HG02970 (cell line): ENCODE results near the gene PKM.
A peak's percentile ranks its signal among the peaks of the same experiment; 100 is the strongest.

Source experiments
- ATAC-seq: cut with Tn5 transposase; IDR thresholded peaks from one replicate; pipeline ENCODE4 v1.9.1; 2021; ENCODE audit warnings: mild to moderate bottlenecking, moderate library complexity, moderate number of reproducible peaks; ENCODE audit not compliant: unreplicated experiment, low FRiP score

PKM gene

DNA sequence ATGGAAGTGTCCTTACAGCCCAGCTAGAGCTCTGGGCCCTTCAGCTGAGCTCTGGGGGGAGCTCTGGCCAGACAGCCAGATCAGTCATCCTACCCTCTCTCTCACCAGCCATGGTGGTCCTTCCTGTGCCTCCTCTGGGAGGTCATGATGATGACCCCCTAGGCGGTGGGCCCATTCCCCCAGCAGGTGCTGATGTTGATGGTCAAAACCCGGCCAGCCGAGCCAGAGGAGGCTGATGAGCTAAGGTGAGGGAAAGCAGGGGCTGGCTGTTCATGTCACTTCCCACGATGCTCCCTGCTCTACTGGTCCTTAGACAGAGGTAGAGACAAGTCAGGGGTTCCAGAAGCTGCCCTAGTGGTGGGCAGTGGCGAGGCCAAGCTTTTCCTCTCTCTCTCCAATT is 68.4 kb downstream of the PKM start:
- no peak for ATAC-seq

DNA sequence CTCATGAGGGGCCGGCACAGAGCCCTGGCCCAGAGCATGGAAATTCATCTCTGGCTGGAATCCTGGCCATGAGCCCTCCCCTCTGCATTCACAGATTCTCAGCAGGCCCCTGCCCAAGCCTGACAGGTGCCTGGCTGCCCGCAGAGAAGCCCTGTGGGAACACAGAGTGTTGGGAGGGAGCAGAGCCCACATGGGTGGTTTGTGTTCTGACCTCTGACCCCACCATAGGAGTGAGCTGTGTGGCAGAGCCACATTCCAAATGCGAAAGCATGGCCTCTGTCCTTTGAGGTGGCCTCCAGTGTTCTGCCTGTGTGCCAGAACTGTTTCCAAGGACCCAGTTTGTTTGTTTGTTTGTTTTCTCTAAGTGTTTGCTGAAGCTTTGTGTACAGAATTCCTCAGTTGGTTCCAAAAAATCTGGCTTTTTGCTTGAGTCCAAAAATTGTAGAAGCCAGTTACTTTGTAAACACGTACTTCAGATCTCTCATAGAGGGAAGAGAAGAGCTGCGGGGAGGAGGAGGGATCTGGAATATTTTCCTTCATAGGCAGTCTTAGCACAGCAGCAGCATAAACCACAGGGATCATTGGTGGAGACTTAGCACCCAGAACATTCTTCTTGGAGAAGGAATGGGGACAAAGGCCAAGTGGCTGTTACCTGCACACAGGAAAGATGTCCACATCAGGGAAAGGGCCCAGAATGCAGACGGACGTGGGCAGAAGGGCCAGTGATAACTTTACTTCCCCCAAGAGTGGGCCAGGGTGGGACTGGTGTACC is 69.4 kb downstream of the PKM start:
- no peak for ATAC-seq

DNA sequence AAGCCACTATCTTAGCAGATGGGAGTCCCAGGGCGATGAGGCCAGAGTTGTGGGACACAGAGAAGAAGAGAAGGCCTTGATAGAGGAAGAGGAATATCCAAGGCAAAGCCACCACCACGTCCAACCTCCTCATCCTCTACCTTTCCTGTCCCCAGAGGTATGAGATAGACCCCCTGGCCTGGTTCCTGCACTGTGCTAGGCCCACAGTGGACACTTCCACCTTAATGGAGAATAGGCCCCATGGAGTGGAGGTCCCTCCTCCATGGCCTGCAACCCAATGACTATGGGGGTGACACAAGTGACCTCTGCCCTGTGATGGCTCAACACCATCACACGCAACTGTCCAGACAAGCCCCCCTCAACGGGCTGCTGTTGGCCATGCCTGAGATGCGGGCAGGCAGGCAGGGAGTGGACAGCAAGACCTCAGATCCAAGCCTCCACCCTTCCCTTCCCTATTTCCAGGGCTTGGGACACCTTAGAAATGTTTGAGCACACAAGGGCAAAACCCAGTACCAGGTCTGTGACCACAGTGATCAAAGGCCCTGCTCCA is 70.2 kb downstream of the PKM start:
- no peak for ATAC-seq

DNA sequence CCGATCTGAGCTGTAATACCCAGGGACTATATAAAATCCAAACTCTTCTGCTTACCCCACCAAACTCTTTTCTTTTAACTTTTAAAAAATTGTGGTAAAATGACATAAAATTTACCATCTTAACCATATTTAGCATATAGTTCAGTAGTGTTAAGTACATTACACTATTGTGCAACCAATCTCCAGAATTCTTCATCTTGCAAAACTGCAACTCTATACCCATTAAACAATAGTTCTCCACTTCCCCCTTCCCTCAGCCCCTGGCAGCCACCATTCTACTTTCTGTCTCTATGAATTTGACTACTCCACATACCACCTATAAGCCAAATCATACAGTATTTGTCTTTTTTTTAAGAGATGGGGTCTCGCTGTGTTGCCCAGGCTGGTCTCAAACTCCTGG is 74.1 kb downstream of the PKM start:
- ATAC-seq = no peak

DNA sequence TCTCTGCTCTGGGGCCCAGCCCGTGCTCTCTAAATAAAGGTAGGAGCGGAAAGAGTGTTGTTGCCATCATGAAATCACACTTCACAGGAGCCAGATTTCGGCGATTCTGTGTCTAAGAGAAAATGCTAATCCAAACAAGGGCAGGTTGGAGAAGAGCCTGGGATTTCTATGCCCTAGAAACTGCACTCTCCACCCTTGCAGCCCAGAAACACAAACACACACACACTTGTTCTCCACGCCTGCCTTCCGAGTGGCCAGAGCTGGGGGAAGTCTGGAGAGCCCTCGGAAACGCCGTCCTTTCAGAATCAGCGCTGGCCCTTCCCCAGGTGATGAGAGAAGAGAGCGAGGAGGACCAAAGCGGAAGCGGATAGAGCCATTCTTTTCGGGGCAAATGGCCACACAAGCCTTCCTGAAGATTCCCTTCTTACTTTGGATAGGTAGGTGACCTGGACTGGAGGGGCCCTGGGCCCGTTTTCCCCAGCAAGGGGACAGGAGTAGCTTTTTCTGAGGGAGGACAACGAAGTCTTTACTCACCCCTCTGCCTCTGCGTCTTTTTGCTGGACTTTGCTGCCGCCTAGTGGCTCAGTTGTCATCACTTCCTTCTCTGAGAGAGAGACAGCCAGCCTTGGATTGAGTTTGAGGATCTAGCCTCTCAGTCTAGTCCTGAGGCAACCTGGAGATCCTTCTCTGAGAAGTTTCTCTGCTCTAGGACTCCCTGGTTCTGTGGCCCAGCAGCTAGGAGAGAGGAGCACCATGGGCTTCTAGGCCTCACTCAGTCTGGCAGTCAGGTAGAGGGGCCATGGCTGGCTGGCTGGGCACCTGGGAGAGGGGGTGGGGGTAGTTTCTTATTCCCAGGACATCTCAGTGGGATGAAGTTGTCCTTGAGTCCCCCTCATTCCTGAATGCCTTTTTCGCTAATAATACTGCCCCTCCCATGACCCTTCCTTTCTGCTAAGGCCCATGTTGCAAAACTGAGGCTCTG is 75.1 kb downstream of the PKM start:
- peak; percentile 75 for ATAC-seq

DNA sequence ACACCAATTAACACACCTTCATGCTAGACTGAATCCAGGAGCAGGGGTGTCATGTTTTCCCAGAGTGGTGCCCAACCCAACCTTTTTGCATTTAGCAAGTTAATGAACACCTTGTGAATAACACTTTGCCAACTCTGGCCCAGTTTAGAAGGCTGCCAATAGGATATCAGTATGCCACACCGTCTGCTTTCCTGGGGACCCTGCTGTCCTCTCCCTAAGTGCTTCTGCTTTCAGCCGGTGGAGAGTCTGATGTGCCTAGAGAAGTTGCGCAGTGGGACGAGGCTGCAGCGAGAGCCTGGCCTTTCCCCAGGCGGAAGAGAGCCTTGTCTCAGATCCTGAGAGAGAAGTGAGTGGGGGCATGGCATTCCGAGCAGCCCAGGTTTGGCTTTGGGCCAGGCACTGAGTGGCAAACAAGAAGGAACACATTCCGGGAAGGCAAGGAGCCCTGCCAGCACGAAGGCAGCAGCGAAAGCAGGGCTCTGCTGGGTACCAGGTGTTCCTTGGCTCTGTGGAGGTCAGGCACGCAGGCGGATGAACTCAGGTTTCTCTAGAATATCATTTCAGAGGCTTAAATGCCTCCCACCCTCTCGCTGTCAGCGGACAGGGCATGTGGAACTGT is 75.9 kb downstream of the PKM start:
- no peak for ATAC-seq

DNA sequence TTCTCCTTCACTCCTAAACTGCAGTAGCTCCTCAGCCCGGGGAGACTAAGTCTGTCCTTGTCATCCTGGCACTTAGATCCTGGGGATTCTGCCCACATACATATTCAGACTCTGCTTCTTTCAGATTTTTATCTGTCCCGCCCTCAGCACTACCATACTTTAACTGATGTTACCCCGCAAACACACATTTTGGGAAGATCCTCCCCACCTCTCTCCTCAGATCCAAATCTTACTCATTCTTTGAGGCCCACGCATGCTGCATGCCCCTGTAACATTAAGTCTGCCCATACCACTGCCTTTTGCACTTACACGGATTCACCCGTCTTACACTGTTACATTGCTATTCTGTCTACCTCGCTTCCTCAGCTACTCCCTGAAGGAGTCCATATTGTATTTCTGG is 76.7 kb downstream of the PKM start:
- ATAC-seq = no peak

DNA sequence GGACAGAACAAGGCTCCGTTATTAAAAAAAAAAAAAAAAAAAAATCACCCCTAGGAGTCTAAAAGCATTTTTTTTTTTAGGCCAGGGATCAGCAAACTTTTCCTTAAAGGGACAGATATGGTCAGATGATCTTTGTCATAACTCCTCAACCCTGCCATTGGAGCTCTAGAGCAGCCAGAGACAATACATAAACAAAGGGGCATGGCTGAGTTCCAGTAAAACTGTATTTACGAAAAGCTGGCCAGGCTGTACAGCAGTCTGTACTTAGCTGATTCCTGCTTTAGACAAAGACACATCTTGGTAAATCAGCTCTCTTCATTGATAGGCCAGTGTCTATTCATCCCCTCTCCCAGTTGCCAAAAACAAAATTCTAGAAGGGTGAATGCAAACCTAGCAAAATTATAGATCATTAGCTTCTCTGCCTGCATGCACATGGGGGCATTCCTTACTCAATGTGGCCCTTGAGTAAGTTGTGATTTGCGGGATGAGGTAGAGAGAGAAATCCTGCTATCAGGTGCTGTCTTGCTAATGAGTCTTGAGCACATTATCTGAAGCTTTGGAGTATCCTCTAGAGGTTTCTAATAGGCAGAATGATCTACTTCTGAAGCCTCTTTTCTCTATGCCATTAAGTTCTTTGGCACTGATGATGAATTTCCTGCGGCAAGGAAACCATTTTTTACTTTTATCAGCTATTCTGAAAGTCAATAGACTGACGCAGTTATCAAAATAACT is 77.6 kb downstream of the PKM start:
- ATAC-seq = no peak
